Mesothelial cell of epicardium (in vitro differentiated cells): Measurements from ENCODE around the gene GRM1. TPM values are rescaled to one million over a fixed set of nuclear protein-coding genes. Genes with fewer than 3 reads are reported as not detected.

ENCODE experiments used
- DNase-seq, 2 experiments: peaks; one replicate each; pipeline ENCODE4 v3.0.0; 2021; ENCODE audit warnings: low spot score in 2 of 2; ENCODE audit not compliant: unreplicated experiment in 2 of 2
- H3K27ac Mint-ChIP-seq: 2 replicates; pipeline ENCODE4 v1.8.0; 2021; ENCODE audit warnings: mixed read lengths
- H3K27me3 Mint-ChIP-seq: 2 replicates; pipeline ENCODE4 v1.8.0; 2021; ENCODE audit warnings: low read depth, mixed read lengths
- H3K36me3 Mint-ChIP-seq: 2 replicates; pipeline ENCODE4 v1.8.0; 2021; ENCODE audit warnings: mixed read lengths
- H3K4me1 Mint-ChIP-seq: 2 replicates; pipeline ENCODE4 v1.8.0; 2021; ENCODE audit warnings: mixed read lengths
- H3K4me3 Mint-ChIP-seq: 2 replicates; pipeline ENCODE4 v1.8.0; 2021; ENCODE audit warnings: mild to moderate bottlenecking, moderate library complexity, mixed read lengths
- H3K9me3 Mint-ChIP-seq: 2 replicates; pipeline ENCODE4 v1.8.0; 2021; ENCODE audit warnings: mixed read lengths
- total RNA-seq: library from RNA; stranded (reverse); gene quantifications from 3 replicates; pipeline ENCODE4 v1.2.1, GENCODE V29; 2021
- TF ChIP-seq, protein P1 (sequence below): fragments of 200-600 bp; sonication (generic); IDR thresholded peaks from one replicate; pipeline ENCODE4 v1.5.0; 2021; ENCODE audit warnings: antibody characterized with exemption; ENCODE audit not compliant: unreplicated experiment

The GRM1 gene
- total RNA-seq, 1 donor from 2014 or later, result 0.16 TPM

DNA sequence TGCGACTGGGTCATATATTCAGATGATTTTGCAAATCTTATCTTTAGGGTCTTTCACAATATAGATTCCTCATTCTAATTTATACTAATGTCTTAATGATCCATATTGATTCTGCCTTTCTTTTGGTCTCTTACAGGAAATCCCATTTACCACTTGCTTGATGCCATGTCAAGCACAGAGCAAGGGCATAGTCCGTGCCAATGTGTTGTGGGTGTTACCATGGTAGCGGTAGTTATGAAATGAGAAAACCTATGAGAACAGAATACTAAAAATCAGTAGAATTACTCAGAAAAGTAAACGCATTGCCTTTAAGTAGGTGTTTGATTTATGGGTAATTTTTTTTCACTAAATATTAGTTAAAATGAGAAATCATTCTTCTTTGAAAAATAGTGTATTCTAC is 360.9 kb downstream of the GRM1 start:
- H3K27ac Mint-ChIP-seq, result no peak overlapping the region
- no peak for DNase-seq
- TF ChIP-seq, protein P1, sequence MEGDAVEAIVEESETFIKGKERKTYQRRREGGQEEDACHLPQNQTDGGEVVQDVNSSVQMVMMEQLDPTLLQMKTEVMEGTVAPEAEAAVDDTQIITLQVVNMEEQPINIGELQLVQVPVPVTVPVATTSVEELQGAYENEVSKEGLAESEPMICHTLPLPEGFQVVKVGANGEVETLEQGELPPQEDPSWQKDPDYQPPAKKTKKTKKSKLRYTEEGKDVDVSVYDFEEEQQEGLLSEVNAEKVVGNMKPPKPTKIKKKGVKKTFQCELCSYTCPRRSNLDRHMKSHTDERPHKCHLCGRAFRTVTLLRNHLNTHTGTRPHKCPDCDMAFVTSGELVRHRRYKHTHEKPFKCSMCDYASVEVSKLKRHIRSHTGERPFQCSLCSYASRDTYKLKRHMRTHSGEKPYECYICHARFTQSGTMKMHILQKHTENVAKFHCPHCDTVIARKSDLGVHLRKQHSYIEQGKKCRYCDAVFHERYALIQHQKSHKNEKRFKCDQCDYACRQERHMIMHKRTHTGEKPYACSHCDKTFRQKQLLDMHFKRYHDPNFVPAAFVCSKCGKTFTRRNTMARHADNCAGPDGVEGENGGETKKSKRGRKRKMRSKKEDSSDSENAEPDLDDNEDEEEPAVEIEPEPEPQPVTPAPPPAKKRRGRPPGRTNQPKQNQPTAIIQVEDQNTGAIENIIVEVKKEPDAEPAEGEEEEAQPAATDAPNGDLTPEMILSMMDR, result no peak
- H3K27me3 Mint-ChIP-seq, result peaks cover 4% of the 10 kb centered on the region
- H3K4me3 Mint-ChIP-seq, result no peak overlapping the region
- no peaks in the 10 kb centered on the region for H3K36me3 Mint-ChIP-seq
- H3K9me3 Mint-ChIP-seq, result peaks cover 6% of the 10 kb centered on the region
- no peaks in the 10 kb centered on the region for H3K4me1 Mint-ChIP-seq

DNA sequence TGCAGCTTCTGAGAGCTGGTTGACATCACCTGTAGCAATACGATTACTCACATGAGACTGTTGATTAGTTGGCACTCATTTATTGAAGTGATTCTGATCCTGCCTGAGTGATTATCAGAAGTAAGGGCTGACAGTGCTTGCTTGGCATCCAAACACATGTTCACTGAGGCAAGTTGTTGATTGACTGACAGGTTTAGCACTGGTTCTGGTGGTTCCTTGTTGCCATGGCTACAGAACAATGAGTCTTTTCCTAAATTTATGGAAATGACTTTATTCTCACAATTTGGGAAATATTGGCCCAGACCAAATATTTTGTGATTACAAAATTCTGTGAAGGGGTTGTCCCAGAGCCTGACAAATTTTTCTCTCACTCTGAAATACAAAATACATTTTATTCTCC is 368.8 kb downstream of the GRM1 start:
- no peak overlapping the region for H3K27ac Mint-ChIP-seq
- TF ChIP-seq, protein P1, result no peak
- H3K9me3 Mint-ChIP-seq, result peaks cover 6% of the 10 kb centered on the region
- no peaks in the 10 kb centered on the region for H3K4me1 Mint-ChIP-seq
- peaks cover 19% of the 10 kb centered on the region for H3K27me3 Mint-ChIP-seq
- no peak for DNase-seq
- H3K36me3 Mint-ChIP-seq, result no peaks in the 10 kb centered on the region
- H3K4me3 Mint-ChIP-seq, result no peak overlapping the region

DNA sequence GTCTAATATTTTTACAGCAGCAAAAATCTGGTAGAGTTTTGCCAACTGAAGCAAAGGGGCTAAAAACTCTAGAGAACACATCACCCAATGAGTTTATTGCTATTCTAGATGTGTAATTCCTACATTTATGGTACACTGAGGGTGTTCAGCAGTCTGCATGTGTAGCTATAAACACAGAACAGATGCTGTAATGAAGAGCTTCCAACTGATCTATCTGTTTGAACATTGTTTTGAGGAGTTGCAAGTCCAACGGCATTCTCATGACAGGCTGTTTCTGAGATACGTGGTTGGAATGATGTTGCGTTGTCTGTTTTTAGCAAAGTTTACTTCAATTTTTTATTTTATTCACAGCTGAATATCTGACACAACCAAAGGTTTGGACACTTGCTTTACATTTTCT is 373.6 kb downstream of the GRM1 start:
- Mint-ChIP-seq H3K4me3 (no peak overlapping the region), H3K4me1 (no peaks in the 10 kb centered on the region), H3K27me3 (peaks cover 10% of the 10 kb centered on the region), H3K27ac (no peak overlapping the region), H3K36me3 (no peaks in the 10 kb centered on the region), H3K9me3 (peaks cover 9% of the 10 kb centered on the region)
- TF ChIP-seq, protein P1, result no peak
- DNase-seq, result no peak

- H3K27ac Mint-ChIP-seq, result no peak overlapping the region
- no peaks in the 10 kb centered on the region for H3K4me1 Mint-ChIP-seq
- TF ChIP-seq, protein P1, result no peak
- no peaks in the 10 kb centered on the region for H3K36me3 Mint-ChIP-seq
- H3K27me3 Mint-ChIP-seq, result no peaks in the 10 kb centered on the region
- peaks cover 9% of the 10 kb centered on the region for H3K9me3 Mint-ChIP-seq
- DNase-seq, result no peak
- no peak overlapping the region for H3K4me3 Mint-ChIP-seq
Observed at GRCh38 chr6:146408583-146408982, 379.7 kb downstream of the GRM1 start.

GRCh38 chr6:146410851-146411595 is 382.2 kb downstream of the GRM1 start:
- H3K4me3 Mint-ChIP-seq, result no peak overlapping the region
- H3K36me3 Mint-ChIP-seq, result no peaks in the 10 kb centered on the region
- H3K4me1 Mint-ChIP-seq, result no peaks in the 10 kb centered on the region
- DNase-seq, result no peak
- H3K27me3 Mint-ChIP-seq, result no peaks in the 10 kb centered on the region
- peaks cover under 1% of the 10 kb centered on the region for H3K9me3 Mint-ChIP-seq
- no peak overlapping the region for H3K27ac Mint-ChIP-seq
- TF ChIP-seq, protein P1, result no peak
